Rectal smooth muscle tissue (tissue), 1 donor: ENCODE data around the gene GAREM1.

Experiments
- H3K27ac ChIP-seq: one replicate; pipeline ENCODE4 v1.7.0; 2013; ENCODE audit warnings: low read depth, low read length, inconsistent platforms
- H3K27me3 ChIP-seq: one replicate; pipeline ENCODE4 v1.7.0; 2013; ENCODE audit warnings: low read length; ENCODE audit not compliant: control insufficient read depth, insufficient read depth
- H3K36me3 ChIP-seq: one replicate; pipeline ENCODE4 v1.7.0; 2013; ENCODE audit warnings: low read length; ENCODE audit not compliant: control insufficient read depth, insufficient read depth
- H3K4me1 ChIP-seq: one replicate; pipeline ENCODE4 v1.7.0; 2013; ENCODE audit warnings: low read length; ENCODE audit not compliant: control insufficient read depth, insufficient read depth
- H3K4me3 ChIP-seq: one replicate; pipeline ENCODE4 v1.7.0; 2013; ENCODE audit warnings: low read length
- H3K9ac ChIP-seq: one replicate; pipeline ENCODE4 v1.7.0; 2013; ENCODE audit warnings: low read length

Gene GAREM1

GRCh38 chr18:32450026-32450691 lies 20.5 kb downstream of the GAREM1 start:
- Histone ChIP-seq H3K9ac (no peak overlapping the region), H3K4me3 (no peak overlapping the region), H3K36me3 (no peaks in the 10 kb centered on the region), H3K4me1 (no peaks in the 10 kb centered on the region), H3K27ac (no peak overlapping the region), H3K27me3 (no peaks in the 10 kb centered on the region)

DNA sequence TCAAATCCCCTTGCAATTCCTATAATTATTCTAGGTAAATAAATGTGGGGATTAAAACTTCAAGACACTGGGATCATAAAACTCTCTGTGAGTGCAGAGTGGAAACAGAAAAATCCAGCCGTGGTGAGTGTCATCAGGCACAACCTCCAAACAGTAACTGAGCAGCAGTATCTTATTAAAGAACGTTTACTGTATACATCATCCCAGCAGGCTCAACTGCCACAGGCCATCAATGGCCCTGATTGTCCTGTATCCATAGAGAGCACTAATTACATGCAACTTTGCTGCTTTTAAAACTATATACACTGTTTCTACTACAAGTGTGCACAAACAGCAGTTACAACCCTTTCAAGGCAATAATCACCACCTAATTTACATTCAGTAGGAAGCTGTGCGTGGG lies 23.9 kb downstream of the GAREM1 start:
- Histone ChIP-seq H3K27me3 (no peaks in the 10 kb centered on the region), H3K4me1 (no peaks in the 10 kb centered on the region), H3K9ac (no peak overlapping the region), H3K27ac (no peak overlapping the region), H3K36me3 (no peaks in the 10 kb centered on the region), H3K4me3 (no peak overlapping the region)

GRCh38 chr18:32445846-32446245 lies 24.8 kb downstream of the GAREM1 start:
- Histone ChIP-seq H3K9ac (no peak overlapping the region), H3K27me3 (no peaks in the 10 kb centered on the region), H3K4me3 (no peak overlapping the region), H3K4me1 (no peaks in the 10 kb centered on the region), H3K27ac (no peak overlapping the region), H3K36me3 (no peaks in the 10 kb centered on the region)

GRCh38 chr18:32443706-32444215 lies 26.9 kb downstream of the GAREM1 start:
- H3K4me3 ChIP-seq, result no peak overlapping the region
- H3K36me3 ChIP-seq, result no peaks in the 10 kb centered on the region
- H3K9ac ChIP-seq, result no peak overlapping the region
- no peaks in the 10 kb centered on the region for H3K27me3 ChIP-seq
- H3K4me1 ChIP-seq, result no peaks in the 10 kb centered on the region
- no peak overlapping the region for H3K27ac ChIP-seq

DNA sequence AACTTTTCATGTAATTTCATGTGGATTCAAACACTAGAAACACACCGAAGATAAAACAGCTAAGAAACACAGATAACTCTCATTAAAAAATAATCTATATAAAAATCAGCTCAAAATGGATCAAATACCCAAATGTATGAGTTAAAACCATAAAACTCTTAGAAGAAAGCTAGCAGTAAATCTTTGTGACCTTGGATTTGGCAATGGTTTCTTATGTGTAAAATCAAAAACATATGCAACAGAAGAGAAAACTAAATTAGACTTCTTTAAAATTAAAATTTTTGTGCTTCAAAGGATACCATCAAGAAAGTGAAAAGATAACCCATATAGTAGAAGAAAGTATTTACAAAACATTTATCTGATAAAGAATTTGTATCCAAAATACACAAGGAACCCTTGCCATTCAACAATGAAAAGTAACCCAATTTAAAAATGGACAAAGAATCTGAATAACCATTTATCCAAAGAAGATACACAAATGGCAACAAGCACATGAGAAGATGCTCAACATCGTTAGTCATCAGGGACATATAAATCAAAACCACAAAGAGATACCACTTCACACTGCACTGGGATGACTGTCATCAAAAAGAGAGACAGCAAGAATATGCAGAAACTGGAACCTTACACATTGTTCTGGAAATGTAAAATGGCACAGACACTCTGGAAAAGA lies 27.5 kb downstream of the GAREM1 start:
- Histone ChIP-seq H3K27me3 (no peaks in the 10 kb centered on the region), H3K27ac (no peak overlapping the region), H3K36me3 (no peaks in the 10 kb centered on the region), H3K4me1 (no peaks in the 10 kb centered on the region), H3K9ac (no peak overlapping the region), H3K4me3 (no peak overlapping the region)

DNA sequence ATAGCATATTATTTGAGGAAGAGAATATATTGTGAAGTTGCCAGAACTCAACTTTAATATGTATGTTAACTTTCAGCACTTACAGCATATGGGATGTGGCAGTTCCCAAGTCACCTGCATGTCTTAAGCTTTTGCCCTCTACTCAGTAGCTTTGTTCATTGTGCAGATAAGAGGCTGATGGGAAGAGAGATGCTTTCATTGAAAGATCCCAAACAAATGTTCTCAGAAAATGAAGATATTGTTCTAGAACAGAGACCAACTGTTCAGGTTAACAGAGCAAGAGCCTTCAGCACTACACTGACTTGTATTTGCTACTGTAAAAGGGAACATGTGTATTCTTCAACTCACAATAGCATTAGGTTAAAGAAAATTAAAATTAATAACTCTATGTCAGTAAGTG lies 28.1 kb downstream of the GAREM1 start:
- no peak overlapping the region for H3K27ac ChIP-seq
- H3K27me3 ChIP-seq, result no peaks in the 10 kb centered on the region
- no peak overlapping the region for H3K9ac ChIP-seq
- H3K36me3 ChIP-seq, result no peaks in the 10 kb centered on the region
- H3K4me3 ChIP-seq, result no peak overlapping the region
- no peaks in the 10 kb centered on the region for H3K4me1 ChIP-seq

DNA sequence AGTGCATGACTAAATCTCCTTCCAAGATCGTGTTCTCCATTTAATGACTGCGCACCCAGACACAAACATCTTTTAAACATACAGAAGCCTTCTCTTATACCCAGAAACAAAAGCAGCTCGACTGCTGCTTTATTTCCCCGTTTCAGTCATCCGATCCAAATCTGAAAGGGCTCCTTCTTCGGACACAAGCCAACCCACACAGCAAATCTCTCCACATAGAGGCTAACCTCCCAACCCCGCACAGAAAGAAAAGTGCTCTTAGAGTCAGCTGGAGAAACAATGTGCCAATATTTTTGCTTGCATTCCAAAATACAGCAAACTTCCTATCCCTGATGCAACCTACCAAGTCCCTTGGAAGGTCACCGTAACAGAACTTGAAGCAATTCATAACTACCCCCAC lies 29.1 kb downstream of the GAREM1 start:
- Histone ChIP-seq H3K27ac (no peak overlapping the region), H3K36me3 (no peaks in the 10 kb centered on the region), H3K27me3 (no peaks in the 10 kb centered on the region), H3K4me3 (no peak overlapping the region), H3K4me1 (no peaks in the 10 kb centered on the region), H3K9ac (no peak overlapping the region)

DNA sequence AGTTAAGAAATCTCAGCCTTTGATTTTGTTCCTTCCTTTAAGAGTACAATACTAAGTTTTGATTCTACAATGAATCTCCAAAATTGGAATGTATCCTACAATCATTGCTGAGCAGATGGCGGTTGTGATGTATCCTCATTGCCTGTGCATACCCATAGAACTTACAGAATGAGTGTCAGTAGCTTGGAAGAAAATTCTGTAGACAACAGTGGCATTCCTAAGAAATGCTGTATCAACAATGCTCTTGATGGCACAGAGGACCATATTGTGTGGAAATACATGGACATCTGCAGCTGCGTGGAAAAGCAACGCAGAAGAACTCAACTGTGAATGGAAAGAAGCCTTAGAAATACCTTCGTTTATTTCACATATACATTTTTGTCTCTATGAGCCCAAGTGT lies 30.2 kb downstream of the GAREM1 start:
- Histone ChIP-seq H3K4me3 (no peak overlapping the region), H3K27me3 (no peaks in the 10 kb centered on the region), H3K27ac (no peak overlapping the region), H3K9ac (no peak overlapping the region), H3K36me3 (no peaks in the 10 kb centered on the region), H3K4me1 (no peaks in the 10 kb centered on the region)

GRCh38 chr18:32439802-32440201 lies 30.9 kb downstream of the GAREM1 start:
- Histone ChIP-seq H3K4me3 (no peak overlapping the region), H3K4me1 (no peaks in the 10 kb centered on the region), H3K27ac (no peak overlapping the region), H3K27me3 (no peaks in the 10 kb centered on the region), H3K36me3 (no peaks in the 10 kb centered on the region), H3K9ac (no peak overlapping the region)

- no peak overlapping the region for H3K4me3 ChIP-seq
- H3K4me1 ChIP-seq, result no peaks in the 10 kb centered on the region
- no peak overlapping the region for H3K27ac ChIP-seq
- no peaks in the 10 kb centered on the region for H3K36me3 ChIP-seq
- no peaks in the 10 kb centered on the region for H3K27me3 ChIP-seq
- no peak overlapping the region for H3K9ac ChIP-seq
These were observed 31.4 kb downstream of the GAREM1 start for GRCh38 chr18:32439241-32439640.

GRCh38 chr18:32438173-32438572 lies 32.5 kb downstream of the GAREM1 start:
- H3K9ac ChIP-seq, result no peak overlapping the region
- no peaks in the 10 kb centered on the region for H3K27me3 ChIP-seq
- no peaks in the 10 kb centered on the region for H3K36me3 ChIP-seq
- H3K4me3 ChIP-seq, result no peak overlapping the region
- H3K4me1 ChIP-seq, result no peaks in the 10 kb centered on the region
- H3K27ac ChIP-seq, result no peak overlapping the region

- Histone ChIP-seq H3K36me3 (no peaks in the 10 kb centered on the region), H3K27me3 (no peaks in the 10 kb centered on the region), H3K4me3 (no peak overlapping the region), H3K27ac (no peak overlapping the region), H3K4me1 (no peaks in the 10 kb centered on the region), H3K9ac (no peak overlapping the region)
These were observed 33.4 kb downstream of the GAREM1 start for GRCh38 chr18:32437100-32437834.
